ENCODE data around the gene TBC1D1. TPM values are rescaled to one million over a fixed set of nuclear protein-coding genes. Genes with fewer than 3 reads are reported as not detected.

The TBC1D1 gene
- total and polyA plus RNA-seq, 2 donors (not counting 1 experiment from before 2014, with no cell fraction given) = 39.7 to 90.0 TPM

GRCh38 chr4:38021751-38022150, 130.9 kb downstream of the TBC1D1 start:
- Histone ChIP-seq H3K27ac (ENCODE audit: insufficient read depth, low read length) (no peak overlapping the region), H3K9me3 (ENCODE audit: control insufficient read depth, insufficient read depth, low read depth, low read length) (no peaks in the 10 kb centered on the region), H2AFZ (ENCODE audit: low read length) (no peak overlapping the region), H3K36me3 (ENCODE audit: control insufficient read depth, insufficient read depth, low read length) (no peaks in the 10 kb centered on the region), H3K79me2 (ENCODE audit: control insufficient read depth, insufficient read depth, low read length) (no peaks in the 10 kb centered on the region), H3K4me1 (ENCODE audit: control insufficient read depth, extremely low read depth, insufficient read depth, low read length) (no peaks in the 10 kb centered on the region), H3K4me3 (replicated peaks in 1 of 4; ENCODE audit: control extremely low read depth in 1 of 4, insufficient read depth in 1 of 4, low read depth in 3 of 4, low read length in 4 of 4) (no peak overlapping the region), H3K4me2 (ENCODE audit: extremely low read depth, insufficient read depth, low read length) (no peak overlapping the region), H3K27me3 (ENCODE audit: control insufficient read depth, insufficient read depth, low read length) (no peaks in the 10 kb centered on the region), H4K20me1 (ENCODE audit: control insufficient read depth, extremely low read depth, insufficient read depth, low read length) (no peaks in the 10 kb centered on the region), H3K9ac (ENCODE audit: insufficient read depth, low read length) (no peak overlapping the region)
- TF ChIP-seq CTCF (conservative IDR thresholded peaks at IDR 0.05 in 1 of 2, IDR thresholded peaks at IDR 0.05 in 1 of 2; ENCODE audit: low read depth in 1 of 2, low read length in 2 of 2) (no peak), EZH2 (IDR thresholded peaks at IDR 0.05; ENCODE audit: low read length, missing control alignments) (no peak)
- DNase-seq (ENCODE audit: low read depth in 2 of 2) = no peak

GRCh38 chr4:38023347-38024205, 132.7 kb downstream of the TBC1D1 start:
- Histone ChIP-seq H3K27ac (ENCODE audit: insufficient read depth, low read length) (no peak overlapping the region), H3K4me2 (ENCODE audit: extremely low read depth, insufficient read depth, low read length) (no peak overlapping the region), H3K79me2 (ENCODE audit: control insufficient read depth, insufficient read depth, low read length) (no peaks in the 10 kb centered on the region), H3K27me3 (ENCODE audit: control insufficient read depth, insufficient read depth, low read length) (no peaks in the 10 kb centered on the region), H3K9me3 (ENCODE audit: control insufficient read depth, insufficient read depth, low read depth, low read length) (no peaks in the 10 kb centered on the region), H3K36me3 (ENCODE audit: control insufficient read depth, insufficient read depth, low read length) (no peaks in the 10 kb centered on the region), H3K9ac (ENCODE audit: insufficient read depth, low read length) (no peak overlapping the region), H4K20me1 (ENCODE audit: control insufficient read depth, extremely low read depth, insufficient read depth, low read length) (no peaks in the 10 kb centered on the region), H3K4me1 (ENCODE audit: control insufficient read depth, extremely low read depth, insufficient read depth, low read length) (no peaks in the 10 kb centered on the region), H2AFZ (ENCODE audit: low read length) (no peak overlapping the region), H3K4me3 (replicated peaks in 1 of 4; ENCODE audit: control extremely low read depth in 1 of 4, insufficient read depth in 1 of 4, low read depth in 3 of 4, low read length in 4 of 4) (no peak overlapping the region)
- no peak for DNase-seq (ENCODE audit: low read depth in 2 of 2)
- TF ChIP-seq CTCF (conservative IDR thresholded peaks at IDR 0.05 in 1 of 2, IDR thresholded peaks at IDR 0.05 in 1 of 2; ENCODE audit: low read depth in 1 of 2, low read length in 2 of 2) = no peak
- no peak for TF ChIP-seq EZH2 (IDR thresholded peaks at IDR 0.05; ENCODE audit: low read length, missing control alignments)

- Histone ChIP-seq H3K27ac (ENCODE audit: insufficient read depth, low read length) (no peak overlapping the region), H3K9me3 (ENCODE audit: control insufficient read depth, insufficient read depth, low read depth, low read length) (no peaks in the 10 kb centered on the region), H3K4me3 (replicated peaks in 1 of 4; ENCODE audit: control extremely low read depth in 1 of 4, insufficient read depth in 1 of 4, low read depth in 3 of 4, low read length in 4 of 4) (no peak overlapping the region), H4K20me1 (ENCODE audit: control insufficient read depth, extremely low read depth, insufficient read depth, low read length) (no peaks in the 10 kb centered on the region), H3K79me2 (ENCODE audit: control insufficient read depth, insufficient read depth, low read length) (no peaks in the 10 kb centered on the region), H3K9ac (ENCODE audit: insufficient read depth, low read length) (no peak overlapping the region), H3K4me2 (ENCODE audit: extremely low read depth, insufficient read depth, low read length) (no peak overlapping the region), H3K27me3 (ENCODE audit: control insufficient read depth, insufficient read depth, low read length) (no peaks in the 10 kb centered on the region), H3K4me1 (ENCODE audit: control insufficient read depth, extremely low read depth, insufficient read depth, low read length) (no peaks in the 10 kb centered on the region), H3K36me3 (ENCODE audit: control insufficient read depth, insufficient read depth, low read length) (no peaks in the 10 kb centered on the region), H2AFZ (ENCODE audit: low read length) (no peak overlapping the region)
- no peak for TF ChIP-seq CTCF (conservative IDR thresholded peaks at IDR 0.05 in 1 of 2, IDR thresholded peaks at IDR 0.05 in 1 of 2; ENCODE audit: low read depth in 1 of 2, low read length in 2 of 2)
- no peak for TF ChIP-seq EZH2 (IDR thresholded peaks at IDR 0.05; ENCODE audit: low read length, missing control alignments)
- no peak for DNase-seq (ENCODE audit: low read depth in 2 of 2)
These were observed 133.3 kb downstream of the TBC1D1 start for GRCh38 chr4:38024206-38024509.
